Activated naive CD4-positive, alpha-beta T cell treated with anti-CD3 and anti-CD28 coated beads, Interleukin-2, amount 50 U/mL, for 72 hours (primary cell): ENCODE data around the gene DCLRE1A. TPM values are rescaled to one million over a fixed set of nuclear protein-coding genes. Genes with fewer than 3 reads are reported as not detected.

ENCODE experiments used
- ATAC-seq, 2 donors: fragments of 150-1000 bp; cut with Tn5 transposase; 2 replicates each; pipeline ENCODE4 v1.10.0; 2021; ENCODE audit warnings: mild to moderate bottlenecking in 2 of 2, moderate library complexity in 2 of 2
- DNase-seq, 2 donors: peaks; one replicate each; pipeline ENCODE4 v3.0.0; 2021 to 2022; ENCODE audit warnings: low spot score in 2 of 2
- H3K27ac Mint-ChIP-seq, 2 donors: one replicate each; pipeline ENCODE4 v1.8.0; 2022; ENCODE audit warnings: mild to moderate bottlenecking in 2 of 2, mixed read lengths in 2 of 2
- H3K36me3 Mint-ChIP-seq, 2 donors: one replicate each; pipeline ENCODE4 v1.8.0; 2022; ENCODE audit warnings: mixed read lengths in 2 of 2
- H3K9me3 Mint-ChIP-seq, 2 donors: one replicate each; pipeline ENCODE4 v1.8.0; 2022; ENCODE audit warnings: mixed read lengths in 2 of 2
- total RNA-seq, 2 donors: library from RNA; stranded (reverse); gene quantifications; one replicate each; pipeline ENCODE4 v1.2.3, GENCODE V29; 2022

DCLRE1A gene
- 10 to 100 TPM in 1 of 2 donors, 1 to 10 TPM in 1; 2.6 to 13.6 TPM for total RNA-seq

GRCh38 chr10:113854013-113854760 lies at the start of gene DCLRE1A, which contains the start of gene NHLRC2:
Gene DCLRE1A, minus strand, starts transcription at chr10:113854082. Its CDS starts 900 bp downstream, at chr10:113853182.
Gene NHLRC2, plus strand, starts transcription at chr10:113854661. Its CDS starts 212 bp downstream, at chr10:113854873.
- peak within 1 kb of the TSS; percentile 96 to 97 for H3K27ac Mint-ChIP-seq
- peak; percentile 68 to 69 for DNase-seq
- H3K36me3 Mint-ChIP-seq = peaks cover 26 to 40% of the 10 kb centered on the region in 2 donors
- no peaks in the 10 kb centered on the region for H3K9me3 Mint-ChIP-seq
- ATAC-seq = peak; percentile 59 to 67

DNA sequence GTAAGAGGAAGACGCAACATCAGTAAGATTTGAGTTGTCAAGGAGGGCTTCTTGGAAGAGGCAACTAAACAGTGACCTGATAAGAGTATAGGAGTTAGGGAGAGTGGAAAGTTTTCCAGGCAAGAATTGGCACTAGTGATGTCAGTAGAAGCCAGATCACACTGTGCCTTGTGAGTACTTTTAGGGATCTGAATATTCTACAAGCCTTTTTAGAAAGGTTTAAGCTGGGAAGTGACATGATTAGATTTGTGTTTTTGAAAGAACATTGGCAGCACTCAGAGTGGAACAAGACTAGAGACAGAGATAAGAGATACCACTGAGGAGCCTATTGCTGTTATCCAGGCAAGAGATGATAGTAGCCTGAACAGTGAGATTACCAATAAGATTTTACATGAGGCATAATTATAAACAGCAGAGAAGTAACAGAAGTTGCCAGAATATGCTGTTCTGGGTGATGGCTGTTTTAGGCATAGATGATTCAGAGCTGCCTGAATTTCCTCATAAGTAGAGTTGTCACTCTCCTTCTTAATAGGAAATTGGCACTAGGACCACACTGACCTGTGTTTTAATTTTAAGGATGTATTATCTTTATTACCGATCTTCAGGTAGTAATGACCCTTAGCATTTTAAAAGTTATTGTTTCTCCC lies 46.2 kb upstream of the DCLRE1A start:
- no peak for DNase-seq

DNA sequence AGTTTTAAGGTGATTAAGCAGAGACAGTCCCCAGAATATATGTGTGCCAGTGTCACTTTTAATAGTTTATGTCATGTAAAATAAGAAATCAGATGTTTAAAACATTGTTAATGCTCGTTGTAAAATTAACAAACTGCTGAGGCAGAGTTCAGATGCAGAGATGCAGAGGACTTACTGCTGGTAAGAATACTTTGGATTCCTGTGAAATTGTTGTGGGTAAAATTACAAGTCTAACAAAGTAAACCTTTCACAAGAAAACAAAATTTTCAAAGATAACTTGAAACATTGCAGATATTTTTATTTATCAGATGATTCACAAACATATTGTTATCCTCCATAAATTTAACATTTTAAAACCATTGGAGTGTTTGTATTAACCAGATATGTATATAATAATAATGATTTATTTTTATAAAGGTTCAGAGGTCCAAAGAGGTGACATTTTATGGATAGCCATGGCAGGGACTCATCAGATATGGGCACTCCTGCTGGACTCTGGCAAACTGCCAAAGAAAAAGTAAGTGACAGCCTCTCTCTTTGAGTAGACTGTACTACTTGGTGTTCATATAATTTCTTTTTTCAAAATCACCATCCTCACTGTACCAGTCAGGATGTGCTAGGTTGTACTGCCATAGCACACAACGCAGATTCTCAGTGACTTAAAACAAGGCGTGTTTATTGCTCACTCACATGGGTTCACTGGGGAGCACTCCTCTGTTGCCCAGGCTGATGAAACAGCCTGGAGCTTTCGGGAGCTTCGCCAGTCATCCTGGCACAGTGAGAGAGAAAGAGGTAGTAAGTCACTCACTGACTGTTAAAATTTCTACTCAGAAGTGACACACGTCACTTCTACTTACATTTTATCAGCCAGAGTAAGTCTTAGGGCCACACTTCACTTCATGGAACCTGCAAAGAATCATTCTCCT lies 44.1 kb upstream of the DCLRE1A start:
- ATAC-seq (no peak), DNase-seq (no peak)
- no peak overlapping the region for H3K27ac Mint-ChIP-seq
- peaks cover 11 to 17% of the 10 kb centered on the region in 2 donors for H3K36me3 Mint-ChIP-seq
- peaks cover 4 to 5% of the 10 kb centered on the region in 2 donors for H3K9me3 Mint-ChIP-seq

More for the DNA sequence above, 46.2 kb upstream of the DCLRE1A start:
- peaks cover 10 to 23% of the 10 kb centered on the region in 2 donors for H3K36me3 Mint-ChIP-seq
- peak overlapping the region in 1 of 2 donors; percentile 15 for H3K27ac Mint-ChIP-seq
- H3K9me3 Mint-ChIP-seq = peaks cover 4% of the 10 kb centered on the region in 2 donors
- ATAC-seq = no peak

DNA sequence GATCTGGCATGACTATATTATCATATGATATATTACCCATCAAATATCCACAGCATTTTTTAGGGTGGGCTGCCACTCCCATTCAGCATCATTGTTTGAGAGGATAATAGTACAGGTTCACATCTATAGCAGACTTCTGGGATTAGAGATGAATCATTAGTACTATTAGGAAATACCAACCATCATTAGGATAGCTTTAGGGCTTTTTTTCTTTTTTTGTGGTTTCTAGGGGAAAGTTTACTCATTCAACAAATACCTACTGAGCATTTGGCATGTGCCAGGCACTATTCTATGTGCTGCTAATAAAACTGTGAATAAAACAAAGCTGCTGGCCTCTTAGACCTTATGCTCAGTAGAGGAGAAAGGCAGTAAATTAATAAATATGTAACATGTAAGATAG lies 41.1 kb upstream of the DCLRE1A start:
- Mint-ChIP-seq H3K9me3 (peaks cover 4 to 5% of the 10 kb centered on the region in 2 donors), H3K27ac (no peak overlapping the region), H3K36me3 (peaks cover 4 to 14% of the 10 kb centered on the region in 2 donors)
- ATAC-seq = no peak
- no peak for DNase-seq

DNA sequence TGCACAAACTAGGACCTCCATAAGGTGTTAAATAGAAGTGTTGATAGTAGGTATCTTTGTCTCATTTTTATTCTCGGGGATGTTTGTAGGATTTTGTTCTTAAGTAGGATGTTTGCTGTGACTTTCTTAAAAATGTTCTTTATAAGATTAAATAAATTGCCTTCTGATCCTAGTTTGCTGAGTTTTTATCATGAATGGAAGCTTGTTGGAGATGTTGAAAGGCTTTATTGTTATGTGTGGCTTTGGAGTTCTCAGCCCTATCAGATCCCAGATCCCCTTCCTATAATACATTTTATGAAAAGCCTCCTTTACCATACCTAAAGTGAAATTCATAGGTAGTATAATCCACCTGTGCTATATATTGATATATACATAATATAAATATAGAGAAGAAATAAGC lies 40.7 kb upstream of the DCLRE1A start:
- DNase-seq = no peak
- no peak for ATAC-seq
- peaks cover 4 to 5% of the 10 kb centered on the region in 2 donors for H3K9me3 Mint-ChIP-seq
- H3K27ac Mint-ChIP-seq = no peak overlapping the region
- H3K36me3 Mint-ChIP-seq = peaks cover 4 to 14% of the 10 kb centered on the region in 2 donors

DNA sequence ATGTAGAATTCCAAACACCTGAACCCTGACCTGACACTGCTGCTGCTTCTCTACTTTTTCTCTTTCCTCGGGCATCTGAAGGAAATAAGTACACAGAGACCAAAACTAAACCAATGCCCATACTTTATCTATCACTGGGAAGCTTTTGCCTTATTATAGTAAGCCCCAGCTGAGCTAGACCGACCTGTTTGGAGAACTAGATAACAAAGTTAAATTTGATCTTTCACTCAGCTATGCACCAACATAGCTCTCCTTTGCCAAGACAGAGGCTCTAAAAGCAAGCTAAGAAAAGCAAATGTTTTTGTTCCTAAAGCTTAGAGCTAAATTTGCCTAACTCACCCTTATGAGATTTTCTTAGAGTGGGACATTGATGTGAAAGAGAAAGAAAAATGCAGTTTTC lies 39.7 kb upstream of the DCLRE1A start:
- no peak for ATAC-seq
- peaks cover 4 to 14% of the 10 kb centered on the region in 2 donors for H3K36me3 Mint-ChIP-seq

DNA sequence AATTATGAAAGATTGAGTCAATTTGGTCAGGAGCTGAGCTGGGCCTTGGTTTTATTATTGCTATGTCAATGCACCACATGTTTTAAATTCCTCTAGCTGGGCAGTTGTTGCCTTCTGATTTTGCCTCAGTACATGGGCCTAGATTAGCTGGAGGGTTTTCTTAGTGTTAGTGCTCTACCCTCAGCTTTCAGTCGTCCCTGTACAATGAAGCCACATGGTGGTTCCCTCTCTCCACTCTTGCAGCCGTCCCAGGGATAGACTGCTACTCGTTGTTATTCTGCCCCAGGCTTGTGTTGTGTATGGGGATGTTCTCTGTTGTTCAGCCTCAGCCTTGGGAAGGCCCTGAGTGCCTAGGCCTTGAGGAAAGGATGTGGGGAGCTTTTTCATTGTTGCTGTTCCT lies 37.6 kb upstream of the DCLRE1A start:
- Mint-ChIP-seq H3K9me3 (peaks cover 4 to 5% of the 10 kb centered on the region in 2 donors), H3K36me3 (peaks cover 9 to 22% of the 10 kb centered on the region in 2 donors), H3K27ac (no peak overlapping the region)
- DNase-seq (no peak), ATAC-seq (no peak)

More for the DNA sequence above, 39.7 kb upstream of the DCLRE1A start:
- H3K27ac Mint-ChIP-seq = no peak overlapping the region
- peaks cover 4 to 5% of the 10 kb centered on the region in 2 donors for H3K9me3 Mint-ChIP-seq
- no peak for DNase-seq

GRCh38 chr10:113890769-113891168 lies 36.9 kb upstream of the DCLRE1A start:
- no peak overlapping the region for H3K27ac Mint-ChIP-seq
- H3K9me3 Mint-ChIP-seq = peaks cover 4 to 5% of the 10 kb centered on the region in 2 donors
- peaks cover 12 to 28% of the 10 kb centered on the region in 2 donors for H3K36me3 Mint-ChIP-seq
- DNase-seq (no peak), ATAC-seq (no peak)

GRCh38 chr10:113889911-113890310 lies 36.0 kb upstream of the DCLRE1A start:
- DNase-seq (no peak), ATAC-seq (no peak)
- peaks cover 8 to 21% of the 10 kb centered on the region in 2 donors for H3K36me3 Mint-ChIP-seq
- no peaks in the 10 kb centered on the region for H3K9me3 Mint-ChIP-seq
- H3K27ac Mint-ChIP-seq = no peak overlapping the region

DNA sequence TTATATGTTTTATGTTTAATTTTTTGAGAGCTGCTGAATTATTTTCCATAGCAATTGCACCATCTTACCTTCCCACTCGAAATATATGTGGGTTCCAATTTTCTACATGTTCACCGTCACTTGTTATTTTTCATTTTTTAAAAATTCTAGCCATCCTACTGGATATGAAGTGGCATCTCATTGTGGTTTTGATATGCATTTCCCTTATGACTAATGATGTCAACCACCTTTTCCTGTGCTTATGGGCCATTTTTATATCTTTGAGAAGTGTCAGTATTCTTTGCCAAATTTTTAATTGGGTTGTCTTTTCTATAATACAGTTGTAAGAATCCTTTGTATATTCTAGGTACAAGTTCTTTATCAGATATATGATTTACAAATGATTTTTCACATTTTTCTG lies 28.4 kb upstream of the DCLRE1A start:
- peaks cover 18 to 31% of the 10 kb centered on the region in 2 donors for H3K36me3 Mint-ChIP-seq
- H3K27ac Mint-ChIP-seq = no peak overlapping the region
- ATAC-seq = no peak
- no peak for DNase-seq
- H3K9me3 Mint-ChIP-seq = no peaks in the 10 kb centered on the region

DNA sequence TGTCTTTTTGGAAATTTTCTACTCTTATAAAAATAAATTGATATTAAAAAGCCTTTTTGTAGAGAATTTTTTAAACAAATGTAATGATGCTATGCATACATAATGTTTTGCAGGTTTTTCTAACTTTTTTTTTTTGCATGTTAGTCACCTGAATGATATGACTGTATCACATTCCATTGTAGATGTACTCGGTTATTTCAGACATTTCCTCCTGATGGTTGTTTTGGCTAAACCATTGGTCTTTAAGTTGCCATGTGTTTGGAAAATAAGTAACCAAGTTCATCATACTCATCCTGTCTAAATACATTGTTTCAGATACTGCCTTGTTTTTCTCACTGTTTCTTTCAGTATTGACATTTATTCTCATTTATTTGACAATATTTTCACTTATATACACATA lies 26.4 kb upstream of the DCLRE1A start:
- no peaks in the 10 kb centered on the region for H3K9me3 Mint-ChIP-seq
- H3K27ac Mint-ChIP-seq = no peak overlapping the region
- DNase-seq (no peak), ATAC-seq (no peak)
- peaks cover 10 to 16% of the 10 kb centered on the region in 2 donors for H3K36me3 Mint-ChIP-seq

DNA sequence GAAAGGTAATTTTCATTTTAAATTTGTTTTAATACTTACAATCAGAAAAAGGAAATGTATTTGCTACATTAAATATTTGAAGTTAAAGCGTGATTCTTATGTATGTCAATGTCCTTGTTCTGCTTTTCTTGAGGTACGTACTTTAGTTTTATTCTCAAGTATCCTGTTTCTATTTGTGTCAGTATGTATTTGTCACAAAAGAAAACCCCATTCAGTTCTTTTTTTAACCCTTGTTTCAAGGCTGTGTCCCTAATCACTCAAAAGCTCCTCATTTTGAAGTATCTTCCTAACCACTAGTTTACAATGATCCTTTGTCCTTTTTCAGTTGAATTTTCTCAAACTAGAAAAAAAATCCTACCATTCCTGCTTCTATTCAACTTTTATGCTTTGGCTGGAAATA lies 25.8 kb upstream of the DCLRE1A start:
- DNase-seq (no peak), ATAC-seq (no peak)
- no peak overlapping the region for H3K27ac Mint-ChIP-seq
- peaks cover 10 to 16% of the 10 kb centered on the region in 2 donors for H3K36me3 Mint-ChIP-seq
- H3K9me3 Mint-ChIP-seq = no peaks in the 10 kb centered on the region

- no peak for DNase-seq
- Mint-ChIP-seq H3K27ac (no peak overlapping the region), H3K9me3 (no peaks in the 10 kb centered on the region), H3K36me3 (peaks cover 9 to 17% of the 10 kb centered on the region in 2 donors)
- no peak for ATAC-seq
Measured at GRCh38 chr10:113876461-113876860, 22.6 kb upstream of the DCLRE1A start.

GRCh38 chr10:113875212-113875611 lies 21.3 kb upstream of the DCLRE1A start:
- DNase-seq = no peak
- Mint-ChIP-seq H3K36me3 (peaks cover 9 to 18% of the 10 kb centered on the region in 2 donors), H3K9me3 (no peaks in the 10 kb centered on the region), H3K27ac (no peak overlapping the region)
- no peak for ATAC-seq

DNA sequence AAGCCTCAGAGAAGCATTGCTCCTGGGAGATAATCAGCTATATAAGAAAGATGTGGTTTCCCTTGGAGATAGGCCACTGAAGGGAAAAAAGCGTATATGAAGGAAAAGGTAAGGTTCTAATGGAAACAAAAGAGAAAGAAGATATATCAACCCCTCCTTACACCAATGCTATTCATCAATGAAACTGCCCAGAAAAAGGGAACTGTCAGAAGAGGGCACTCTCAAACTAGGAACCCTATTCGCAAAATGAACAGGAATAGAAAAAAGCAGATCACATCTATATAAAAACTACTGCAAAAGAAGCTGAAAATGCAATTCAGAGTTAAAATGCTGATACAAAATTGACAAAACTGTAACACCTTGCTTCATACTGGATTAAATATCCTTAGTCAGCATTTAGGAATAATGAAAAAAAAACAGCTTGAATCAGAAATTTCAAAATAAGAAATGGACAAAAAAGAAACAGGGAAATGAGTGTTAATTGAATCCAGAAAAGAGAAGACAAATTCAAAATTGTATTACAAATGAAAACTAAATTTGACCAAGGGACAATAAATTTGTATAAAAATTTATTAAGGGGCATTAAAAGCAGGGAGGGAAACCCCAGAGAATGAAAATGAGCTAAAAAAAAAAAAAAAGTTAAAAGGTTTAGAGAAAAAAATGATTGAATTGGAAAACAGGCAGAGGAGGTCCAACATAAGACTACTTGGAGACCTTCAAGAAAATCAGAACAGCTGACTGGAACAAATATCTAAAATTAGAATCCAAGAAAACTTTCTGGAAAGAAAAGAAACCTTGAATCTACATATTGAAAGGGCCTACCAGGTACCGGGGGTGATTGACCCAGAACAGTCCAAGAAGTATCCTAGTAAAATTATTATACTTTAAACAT lies 18.5 kb upstream of the DCLRE1A start:
- H3K36me3 Mint-ChIP-seq = peaks cover 9 to 26% of the 10 kb centered on the region in 2 donors
- DNase-seq (no peak), ATAC-seq (no peak)
- H3K9me3 Mint-ChIP-seq = no peaks in the 10 kb centered on the region
- no peak overlapping the region for H3K27ac Mint-ChIP-seq

DNA sequence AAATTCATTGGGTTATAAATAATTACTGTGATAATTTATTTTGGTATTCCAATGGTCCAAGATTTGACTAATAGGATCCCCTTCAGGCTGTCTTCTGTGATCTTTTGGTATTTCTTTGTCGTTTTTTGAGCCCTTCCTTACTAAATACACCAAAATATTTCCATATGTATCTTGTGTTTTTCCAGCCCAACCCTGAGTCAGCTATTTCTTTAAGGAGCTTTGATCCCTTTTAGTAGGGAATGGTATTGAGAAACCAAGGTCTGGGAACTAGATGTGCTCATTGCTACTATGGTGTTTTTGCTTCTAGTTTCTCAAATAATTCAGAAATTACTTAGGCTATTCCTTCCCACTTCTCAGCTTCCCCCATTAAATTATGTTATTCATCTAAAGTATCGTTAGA lies 15.9 kb upstream of the DCLRE1A start:
- ATAC-seq (no peak), DNase-seq (no peak)
- no peak overlapping the region for H3K27ac Mint-ChIP-seq
- H3K36me3 Mint-ChIP-seq = peaks cover 9 to 23% of the 10 kb centered on the region in 2 donors
- H3K9me3 Mint-ChIP-seq = no peaks in the 10 kb centered on the region
